Spleen (tissue), 7 donors: ENCODE measurements around the gene CUL9.
"Not testable (repeated sequence)": the region's sequence is repeated elsewhere in the genome, so short reads cannot be mapped to it uniquely, and the experiment has no call there.

ENCODE experiments used
- POLR2A ChIP-seq, 3 donors: fragments of 450-650 bp; IDR thresholded peaks; one replicate each; pipeline ENCODE4 v1.5.1; 2017; ENCODE audit warnings: antibody characterized with exemption in 3 of 3, mild to moderate bottlenecking in 1 of 3
- TF ChIP-seq, protein P1 (sequence below), 11 experiments: fragments of 200-600 bp in 7 of 11; fragments of 450-650 bp in 4 of 11; sonication (generic) in 4 of 11; IDR thresholded peaks in 8 of 11; conservative IDR thresholded peaks in 3 of 11; 1 replicate in 7 of 11; 2 replicates in 4 of 11; pipeline versions ENCODE4 v1.4.0 to v1.8.0; 2016 to 2021; ENCODE audit warnings: antibody characterized with exemption in 11 of 11, inconsistent platforms in 4 of 11, mild to moderate bottlenecking in 1 of 11
- donor health status: DM: no; HTN: no; CAD: no; lungs with moderate emphysema.
- donor health status: DM: no; HTN: no; CAD: no.
- donor health status: DM: no; HTN: no; CAD: no.

DNA sequence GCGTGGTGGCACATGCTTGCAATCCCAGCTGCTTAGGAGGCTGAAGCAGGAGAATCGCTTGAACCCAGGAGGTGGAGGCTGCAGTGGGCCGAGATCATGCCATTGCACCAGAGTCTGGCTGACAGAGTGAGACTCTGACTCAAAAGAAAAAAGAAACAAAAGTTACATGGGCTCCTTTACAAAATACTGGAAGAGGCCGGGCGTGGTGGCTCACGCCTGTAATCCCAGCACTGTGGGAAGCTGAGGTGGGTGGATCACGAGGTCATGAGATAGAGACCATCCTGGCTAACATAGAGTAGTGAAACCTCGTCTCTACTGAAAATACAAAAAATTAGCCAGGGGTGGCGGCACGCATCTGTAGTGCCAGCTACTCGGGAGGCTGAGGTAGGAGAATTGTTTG lies 42.0 kb upstream of the CUL9 start:
- TF ChIP-seq, protein P1, sequence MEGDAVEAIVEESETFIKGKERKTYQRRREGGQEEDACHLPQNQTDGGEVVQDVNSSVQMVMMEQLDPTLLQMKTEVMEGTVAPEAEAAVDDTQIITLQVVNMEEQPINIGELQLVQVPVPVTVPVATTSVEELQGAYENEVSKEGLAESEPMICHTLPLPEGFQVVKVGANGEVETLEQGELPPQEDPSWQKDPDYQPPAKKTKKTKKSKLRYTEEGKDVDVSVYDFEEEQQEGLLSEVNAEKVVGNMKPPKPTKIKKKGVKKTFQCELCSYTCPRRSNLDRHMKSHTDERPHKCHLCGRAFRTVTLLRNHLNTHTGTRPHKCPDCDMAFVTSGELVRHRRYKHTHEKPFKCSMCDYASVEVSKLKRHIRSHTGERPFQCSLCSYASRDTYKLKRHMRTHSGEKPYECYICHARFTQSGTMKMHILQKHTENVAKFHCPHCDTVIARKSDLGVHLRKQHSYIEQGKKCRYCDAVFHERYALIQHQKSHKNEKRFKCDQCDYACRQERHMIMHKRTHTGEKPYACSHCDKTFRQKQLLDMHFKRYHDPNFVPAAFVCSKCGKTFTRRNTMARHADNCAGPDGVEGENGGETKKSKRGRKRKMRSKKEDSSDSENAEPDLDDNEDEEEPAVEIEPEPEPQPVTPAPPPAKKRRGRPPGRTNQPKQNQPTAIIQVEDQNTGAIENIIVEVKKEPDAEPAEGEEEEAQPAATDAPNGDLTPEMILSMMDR (IDR thresholded peaks at IDR 0.05 in 8 of 11, conservative IDR thresholded peaks at IDR 0.05 in 3 of 11): not testable (repeated sequence)
- TF ChIP-seq POLR2A (IDR thresholded peaks at IDR 0.05): not testable (repeated sequence)
